Left ventricle myocardium inferior (tissue), 1 donor: ENCODE results near the gene TTLL4. TPM values are rescaled to one million over a fixed set of nuclear protein-coding genes. Genes with fewer than 3 reads are reported as not detected.

Experiments used
- DNase-seq: peaks from one replicate; pipeline ENCODE4 v3.0.0-alpha.2; 2020
- H3K27ac ChIP-seq: fragments of 200-600 bp; replicated peaks from 2 replicates; pipeline ENCODE4 v1.8.0; 2021
- H3K27me3 ChIP-seq: fragments of 200-600 bp; 2 replicates; pipeline ENCODE4 v1.8.0; 2021; ENCODE audit warnings: low read depth
- H3K36me3 ChIP-seq: fragments of 200-600 bp; 2 replicates; pipeline ENCODE4 v1.8.0; 2021
- H3K4me1 ChIP-seq: fragments of 200-600 bp; 2 replicates; pipeline ENCODE4 v1.8.0; 2021
- H3K4me3 ChIP-seq: fragments of 200-600 bp; 2 replicates; pipeline ENCODE4 v1.8.0; 2021; ENCODE audit warnings: mild to moderate bottlenecking, moderate library complexity
- H3K9me3 ChIP-seq: fragments of 200-600 bp; replicated peaks from 2 replicates; pipeline ENCODE4 v1.8.0; 2021
- CTCF ChIP-seq: fragments of 200-600 bp; IDR thresholded peaks from 2 replicates; pipeline ENCODE4 v1.8.0; 2021; ENCODE audit warnings: antibody characterized with exemption, mild to moderate bottlenecking, borderline replicate concordance
- intact Hi-C: fragments of 100-400 bp; cut with micrococcal nuclease; formaldehyde crosslinking; loops from one replicate; pipeline ENCODE4 v1.11.0; 2022
- total RNA-seq: library from RNA; stranded (reverse); fragmentation: NEBNext Ultra II Directional; extraction: Animal tissue kit (Norgen Biotek cat#: 25700); gene quantifications from one replicate; pipeline ENCODE4 v1.2.1, GENCODE V29; 2021
- donor health status: DM: no; HTN: yes; CAD: no; lungs with severe emphysema.

The TTLL4 gene
- total RNA-seq, 1 donor from 2014 or later, result 6.2 TPM

- Histone ChIP-seq H3K27me3 (no peaks in the 10 kb centered on the region), H3K4me1 (no peaks in the 10 kb centered on the region), H3K9me3 (peaks cover 12% of the 10 kb centered on the region), H3K4me3 (no peak overlapping the region), H3K27ac (no peak overlapping the region), H3K36me3 (no peaks in the 10 kb centered on the region)
- TF ChIP-seq CTCF, result no peak
- intact Hi-C loops, result no loop called here
- DNase-seq, result no peak
These were observed 63.2 kb downstream of the TTLL4 start for GRCh38 chr2:218773881-218774280.

- H3K27ac ChIP-seq, result no peak overlapping the region
- intact Hi-C loops, result no loop called here
- peaks cover 8% of the 10 kb centered on the region for H3K4me1 ChIP-seq
- no peak overlapping the region for H3K4me3 ChIP-seq
- no peaks in the 10 kb centered on the region for H3K27me3 ChIP-seq
- H3K9me3 ChIP-seq, result peaks cover 12% of the 10 kb centered on the region
- no peak for DNase-seq
- TF ChIP-seq CTCF, result no peak
- no peaks in the 10 kb centered on the region for H3K36me3 ChIP-seq
These were observed 65.9 kb downstream of the TTLL4 start for GRCh38 chr2:218776488-218776887.

GRCh38 chr2:218777276-218777990, 66.8 kb downstream of the TTLL4 start:
- H3K27me3 ChIP-seq, result peaks cover 2% of the 10 kb centered on the region
- no peak for TF ChIP-seq CTCF
- H3K36me3 ChIP-seq, result no peaks in the 10 kb centered on the region
- no peak overlapping the region for H3K4me3 ChIP-seq
- no peak for DNase-seq
- H3K27ac ChIP-seq, result no peak overlapping the region
- peaks cover 17% of the 10 kb centered on the region for H3K4me1 ChIP-seq
- intact Hi-C loops, result no loop called here
- peaks cover 12% of the 10 kb centered on the region for H3K9me3 ChIP-seq

- intact Hi-C loops, result no loop called here
- no peak for TF ChIP-seq CTCF
These were observed 69.4 kb downstream of the TTLL4 start for GRCh38 chr2:218780046-218780445.

GRCh38 chr2:218780851-218781690, 70.4 kb downstream of the TTLL4 start:
- H3K4me1 ChIP-seq, result peaks cover 31% of the 10 kb centered on the region
- intact Hi-C loops, result no loop called here
- TF ChIP-seq CTCF, result no peak
- no peaks in the 10 kb centered on the region for H3K36me3 ChIP-seq
- peak overlapping the region; percentile 84 for H3K27ac ChIP-seq
- peaks cover 2% of the 10 kb centered on the region for H3K27me3 ChIP-seq
- H3K4me3 ChIP-seq, result peak overlapping the region; percentile 80
- peaks cover 12% of the 10 kb centered on the region for H3K9me3 ChIP-seq
- DNase-seq, result no peak

More at GRCh38 chr2:218780046-218780445, 69.4 kb downstream of the TTLL4 start:
- Histone ChIP-seq H3K27me3 (peaks cover 2% of the 10 kb centered on the region), H3K4me1 (peaks cover 31% of the 10 kb centered on the region), H3K4me3 (no peak overlapping the region), H3K36me3 (no peaks in the 10 kb centered on the region), H3K9me3 (peaks cover 12% of the 10 kb centered on the region), H3K27ac (no peak overlapping the region)
- DNase-seq, result no peak
